K562 (cell line): ENCODE data around the gene CLASP1. TPM values are rescaled to one million over a fixed set of nuclear protein-coding genes. Genes with fewer than 3 reads are reported as not detected.

Experiments
- ATAC-seq: fragments of 200-7000 bp; cut with Tn5 transposase; 3 replicates; pipeline ENCODE4 v1.9.1; 2020; ENCODE audit warnings: moderate library complexity
- BruUV-seq: library from RNA; stranded (reverse); fragments of 400-500 nt; replicated peaks from 2 replicates; lab custom pipeline; 2021; lab: Mats Ljungman, UMichigan
- CTCF ChIA-PET: fragments of 300-600 bp; formaldehyde crosslinking; extraction: SDS; loops from one replicate; lab custom pipeline; 2021; ENCODE audit warnings: low intra/inter-chr PET ratio; lab: Yijun Ruan, JAX
- POLR2A ChIA-PET: fragments of 300-600, 350-650 bp; sonication (Branson Sonifier 250); formaldehyde crosslinking; extraction: SDS; loops from one replicate; lab custom pipeline; 2021; ENCODE audit warnings: antibody characterized with exemption, inconsistent platforms; lab: Yijun Ruan, JAX
- DNase-seq, 4 experiments: peaks; one replicate each; pipeline versions ENCODE4 v3.0.0 to v3.0.0-alpha.2; 2011 to 2018; ENCODE audit warnings: low spot score in 3 of 4, mixed read lengths in 3 of 4; ENCODE audit errors: extremely low read depth in 1 of 4
- FAIRE-seq: peaks from 2 replicates; lab custom pipeline; 2011; peaks lifted over from hg19 to GRCh38; lab: Jason Lieb, UNC
- H2AFZ ChIP-seq: 2 replicates; pipeline ENCODE4 v1.6.0; 2011; ENCODE audit warnings: low read depth, low read length, control low read depth, inconsistent platforms
- H3K27ac ChIP-seq: fragments of 200-600 bp; 3 replicates; pipeline ENCODE4 v1.8.0; 2011; ENCODE audit warnings: low read depth, mild to moderate bottlenecking, control low read depth, inconsistent platforms, low read length, moderate library complexity, mixed read lengths; ENCODE audit errors: extremely low read depth
- H3K27me3 ChIP-seq, 2 experiments: fragments of 300-600 bp in 1 of 2; 2 replicates in 1 of 2; 3 replicates in 1 of 2; pipeline versions ENCODE4 v1.6.0 to v1.8.0; 2011; ENCODE audit warnings: inconsistent platforms in 2 of 2, low read length in 2 of 2, mild to moderate bottlenecking in 1 of 2, mixed read lengths in 1 of 2, moderate library complexity in 1 of 2; ENCODE audit not compliant: control insufficient read depth in 2 of 2, insufficient read depth in 2 of 2
- H3K36me3 ChIP-seq: fragments of 300-600 bp; 3 replicates; pipeline ENCODE4 v1.8.0; 2011; ENCODE audit warnings: mild to moderate bottlenecking, low read length, inconsistent platforms; ENCODE audit not compliant: control insufficient read depth, insufficient read depth
- H3K4me1 ChIP-seq, 2 experiments: fragments of 200-600 bp in 1 of 2; replicated peaks in 1 of 2; 2 replicates in 1 of 2; 3 replicates in 1 of 2; pipeline versions ENCODE4 v1.5.1 to v1.8.0; 2011; ENCODE audit warnings: inconsistent platforms in 2 of 2, low read length in 2 of 2, mild to moderate bottlenecking in 1 of 2, mixed read lengths in 1 of 2, moderate library complexity in 1 of 2; ENCODE audit not compliant: control insufficient read depth in 2 of 2, insufficient read depth in 2 of 2
- H3K4me2 ChIP-seq: 2 replicates; pipeline ENCODE4 v1.6.1; 2011; ENCODE audit warnings: low read length, control low read depth, inconsistent platforms, mixed read lengths; ENCODE audit not compliant: insufficient read depth
- H3K4me3 ChIP-seq: fragments of 200-600 bp; sonication (generic), shearing (Covaris generic); 2 replicates; pipeline ENCODE4 v1.5.1; 2016; ENCODE audit warnings: control low read depth, inconsistent platforms
- H3K79me2 ChIP-seq: fragments of 200-600 bp; 3 replicates; pipeline ENCODE4 v1.8.0; 2011; ENCODE audit warnings: low read length, inconsistent platforms; ENCODE audit not compliant: control insufficient read depth, insufficient read depth
- H3K9ac ChIP-seq, 2 experiments: 2 replicates each; pipeline versions ENCODE4 v1.6.0 to v1.6.1; 2011; ENCODE audit warnings: low read depth in 2 of 2, low read length in 2 of 2, control low read depth in 1 of 2, inconsistent platforms in 1 of 2, mild to moderate bottlenecking in 1 of 2, mixed read lengths in 1 of 2; ENCODE audit not compliant: insufficient read depth in 1 of 2
- H3K9me1 ChIP-seq: one replicate; pipeline ENCODE4 v1.6.0; 2011; ENCODE audit warnings: inconsistent platforms, mild to moderate bottlenecking, low read length, moderate library complexity; ENCODE audit not compliant: control insufficient read depth, insufficient read depth
- H3K9me3 ChIP-seq: replicated peaks from 2 replicates; pipeline ENCODE4 v1.5.1; 2011; ENCODE audit warnings: low read depth, low read length, inconsistent platforms; ENCODE audit not compliant: control insufficient read depth, insufficient read depth
- H4K20me1 ChIP-seq: replicated peaks from 2 replicates; pipeline ENCODE4 v1.6.1; 2011; ENCODE audit warnings: low read length, inconsistent platforms, mixed read lengths; ENCODE audit not compliant: control insufficient read depth, insufficient read depth
- CTBP1 ChIP-seq: fragments of 450-650 bp; IDR thresholded peaks from 2 replicates; pipeline ENCODE4 v1.6.1; 2016; ENCODE audit warnings: borderline replicate concordance
- HDAC3 ChIP-seq: fragments of 450-650 bp; IDR thresholded peaks from 2 replicates; pipeline ENCODE4 v1.6.1; 2018; ENCODE audit warnings: borderline replicate concordance, mild to moderate bottlenecking, moderate library complexity; ENCODE audit not compliant: partially characterized antibody
- MCM7 ChIP-seq, 2 experiments: fragments of 450-650 bp; IDR thresholded peaks; 2 replicates each; pipeline ENCODE4 v1.6.1; 2016 to 2018
- MEIS2 ChIP-seq: fragments of 450-650 bp; IDR thresholded peaks from 2 replicates; pipeline ENCODE4 v1.6.1; 2014; ENCODE audit warnings: mild to moderate bottlenecking; ENCODE audit not compliant: partially characterized antibody
- ZFP36 ChIP-seq: fragments of 150-350 bp; IDR thresholded peaks from 2 replicates; pipeline ENCODE4 v1.6.1; 2018; ENCODE audit warnings: low read length, low read depth; ENCODE audit not compliant: partially characterized antibody
- WGBS: fragments of 100-300 bp; shearing (Covaris generic); methylation state at CpG from one replicate; pipeline ENCODE4 v1.1.6; 2016; ENCODE audit warnings: low coverage, mixed read lengths; ENCODE audit not compliant: insufficient coverage; ENCODE audit errors: missing lambda C conversion rate; 5-methylcytosine and 5-hydroxymethylcytosine counted together
- in situ Hi-C: fragments of 300-500 bp; cut with MboI; formaldehyde crosslinking; loops from 4 replicates; pipeline ENCODE4 v1.15.0; 2018; ENCODE audit warnings: inconsistent platforms, mixed read lengths
- intact Hi-C: fragments of 100-400 bp; cut with micrococcal nuclease; formaldehyde crosslinking; loops from 2 replicates; pipeline ENCODE4 v1.14.2; 2022
- polyA plus RNA-seq, 8 experiments: library from polyadenylated mRNA; depleted of rRNA in 4 of 8; stranded (reverse) in 5 of 8; unstranded in 3 of 8; fragments of >200 nt; fragmentation: Nextera tagmentation in 2 of 8; fragmentation: Illumina TruSeq in 1 of 8; extraction: Ambion mirVana in 2 of 8; extraction: Trizol in 1 of 8; gene quantifications; 2 replicates each; pipeline versions ENCODE4 v1.2.1 to v1.2.3, GENCODE V29; 2011 to 2014; ENCODE audit warnings: inconsistent platforms in 1 of 8, missing spikeins in 1 of 8
- total RNA-seq, 7 experiments: library from RNA; depleted of rRNA in 6 of 7; stranded (reverse); fragments of >200 nt in 6 of 7; fragmentation: Illumina TruSeq in 2 of 7; extraction: Trizol in 2 of 7; gene quantifications; 2 replicates each; pipeline versions ENCODE4 v1.2.1 to v1.2.3, GENCODE V29; 2011 to 2021; ENCODE audit warnings: low replicate concordance in 1 of 7
- TF ChIP-seq, protein P1 (sequence below), 2 experiments: IDR thresholded peaks in 1 of 2; conservative IDR thresholded peaks in 1 of 2; 2 replicates each; pipeline ENCODE4 v1.6.1; 2016; ENCODE audit warnings: low read depth in 2 of 2, mild to moderate bottlenecking in 1 of 2, missing compliant biosample characterization in 1 of 2, missing genetic modification characterization in 1 of 2, moderate library complexity in 1 of 2

The CLASP1 gene
- total and polyA plus RNA-seq, 9 of the 15 experiments (the other 6 are each of a cell fraction or from before 2014, with no cell fraction given), result 1.7 to 40.3 (median 20.7) TPM

DNA sequence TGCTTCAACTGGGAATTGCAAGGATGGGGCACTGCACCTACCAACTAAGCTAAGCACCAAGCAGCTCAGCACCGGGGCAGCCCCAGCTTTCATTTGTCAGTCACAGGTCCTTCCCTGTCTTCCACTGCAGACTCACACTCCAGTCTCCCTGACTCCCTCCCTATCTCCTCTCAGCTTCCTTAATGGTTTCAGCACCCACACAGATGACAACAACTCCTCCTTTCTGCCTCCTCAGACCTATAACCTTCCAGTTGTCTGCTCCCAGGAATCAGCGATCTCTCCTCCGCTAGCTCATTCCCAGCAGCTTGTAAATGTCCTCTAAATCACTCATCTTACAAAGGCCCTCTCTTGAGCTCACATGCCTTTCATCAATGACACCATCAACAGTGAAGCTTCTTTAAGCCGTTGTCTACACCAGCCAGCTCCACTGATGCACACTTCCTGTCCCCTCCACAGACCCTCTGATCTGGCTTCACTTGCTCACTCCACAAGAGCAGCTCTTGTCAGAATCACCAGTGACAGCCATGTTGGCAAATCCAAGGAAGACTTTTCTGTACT, 32.1 kb downstream of the CLASP1 start:
- TF ChIP-seq MCM7 (IDR thresholded peaks at IDR 0.05) (no peak), MEIS2 (peak; percentile 54), ZFP36 (no peak), HDAC3 (no peak), CTBP1 (peak; percentile 16; the same call in 1 of the 2 replicates)
- TF ChIP-seq, protein P1, sequence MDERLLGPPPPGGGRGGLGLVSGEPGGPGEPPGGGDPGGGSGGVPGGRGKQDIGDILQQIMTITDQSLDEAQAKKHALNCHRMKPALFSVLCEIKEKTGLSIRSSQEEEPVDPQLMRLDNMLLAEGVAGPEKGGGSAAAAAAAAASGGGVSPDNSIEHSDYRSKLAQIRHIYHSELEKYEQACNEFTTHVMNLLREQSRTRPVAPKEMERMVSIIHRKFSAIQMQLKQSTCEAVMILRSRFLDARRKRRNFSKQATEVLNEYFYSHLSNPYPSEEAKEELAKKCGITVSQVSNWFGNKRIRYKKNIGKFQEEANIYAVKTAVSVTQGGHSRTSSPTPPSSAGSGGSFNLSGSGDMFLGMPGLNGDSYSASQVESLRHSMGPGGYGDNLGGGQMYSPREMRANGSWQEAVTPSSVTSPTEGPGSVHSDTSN (CRISPR knock-in tag; IDR thresholded peaks at IDR 0.05; ENCODE audit: low read depth), result no peak
- TF ChIP-seq, protein P1 (tag; conservative IDR thresholded peaks at IDR 0.05; ENCODE audit: low read depth), result peak; percentile 40; the same call in 1 of the 2 replicates
- Histone ChIP-seq H3K27ac (peak overlapping the region; percentile 3; the same call in 1 of the 3 replicates), H3K27me3 (no peaks in the 10 kb centered on the region), H3K9me1 (no peaks in the 10 kb centered on the region), H3K4me2 (peak overlapping the region; percentile 21; the same call in 1 of the 2 replicates), H3K9ac (peak overlapping the region in 1 of 2 experiments; percentile 38; a peak in 1 of 4 replicates), H4K20me1 (peaks cover 5% of the 10 kb centered on the region; the same call in 1 of the 2 replicates), H3K36me3 (peaks cover 12% of the 10 kb centered on the region; the same call in 2 of the 3 replicates), H3K4me1 (peaks cover 6 to 13% of the 10 kb centered on the region in 2 experiments; a peak in 3 of 5 replicates), H3K79me2 (peaks cover 47% of the 10 kb centered on the region), H2AFZ (no peak overlapping the region), H3K9me3 (no peaks in the 10 kb centered on the region), H3K4me3 (no peak overlapping the region)
- WGBS, result 19% methylated on average over 4 of the region's 4 CpGs
- BruUV-seq, result no TSS peak
- in situ Hi-C loops, result no loop called here
- ATAC-seq (peak; percentile 83), FAIRE-seq (peak; percentile 15), DNase-seq (peak in 1 of 4 experiments; percentile 42)
- CTCF ChIA-PET, result no interaction called here
- POLR2A ChIA-PET, result interaction anchor here (0.6 to 1.6 kb wide), 8 partner anchors 8 to 33 kb away, joined by 3 to 8 read pairs (median 3); partner anchors contain the start of gene CLASP1
- intact Hi-C loops, result no loop called here
